CD4-positive, alpha-beta T cell treated with Interleukin-12 subunit alpha and Interleukin-12 subunit beta, for 1 hour (primary cell): Measurements from ENCODE around the gene CLASP1.
"Not testable (repeated sequence)": the region's sequence is repeated elsewhere in the genome, so short reads cannot be mapped to it uniquely, and the experiment has no call there.

Experiments used
- DNase-seq: peaks from one replicate; pipeline ENCODE4 v3.0.0-alpha.2; 2020

CLASP1 gene

DNA sequence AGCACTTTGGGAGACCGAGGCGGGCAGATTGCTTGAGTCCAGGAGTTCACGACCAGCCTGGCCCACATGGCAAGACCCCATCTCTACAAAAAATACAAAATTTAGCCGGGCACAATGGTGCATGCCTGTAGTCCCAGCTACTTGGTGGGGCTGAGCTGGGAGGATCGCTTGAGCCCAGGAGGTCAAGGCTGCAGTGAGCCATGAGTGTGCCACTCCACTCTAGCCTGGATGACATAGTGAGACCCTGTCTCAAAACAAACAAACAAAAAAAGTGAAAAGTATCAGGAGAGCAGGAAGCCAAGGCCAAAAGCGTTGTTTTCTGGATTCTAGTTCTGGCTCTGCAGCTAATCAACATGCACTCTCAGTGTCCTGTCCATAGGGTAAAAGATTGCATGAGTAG, 10.7 kb upstream of the CLASP1 start:
- DNase-seq, result no peak

DNA sequence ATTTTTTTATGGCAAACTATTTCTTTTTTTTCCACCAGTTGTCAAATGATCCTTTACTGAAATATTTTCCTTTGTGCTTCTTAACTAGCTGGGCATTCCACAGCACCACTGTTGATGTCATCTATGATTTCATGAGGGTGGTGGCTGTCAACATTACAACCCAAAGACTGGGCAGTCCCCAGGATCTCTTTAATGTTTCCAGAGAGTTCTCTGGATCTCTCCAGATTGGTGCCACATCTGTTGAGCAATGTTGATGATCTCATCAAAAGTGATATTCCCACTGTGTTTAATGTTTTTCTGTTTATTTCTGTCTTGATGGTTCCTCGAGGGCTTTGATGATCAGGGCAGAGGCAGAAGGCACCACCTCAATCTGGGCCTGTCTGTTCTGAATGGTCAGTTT, 9.1 kb upstream of the CLASP1 start:
- DNase-seq, result not testable (repeated sequence)

DNA sequence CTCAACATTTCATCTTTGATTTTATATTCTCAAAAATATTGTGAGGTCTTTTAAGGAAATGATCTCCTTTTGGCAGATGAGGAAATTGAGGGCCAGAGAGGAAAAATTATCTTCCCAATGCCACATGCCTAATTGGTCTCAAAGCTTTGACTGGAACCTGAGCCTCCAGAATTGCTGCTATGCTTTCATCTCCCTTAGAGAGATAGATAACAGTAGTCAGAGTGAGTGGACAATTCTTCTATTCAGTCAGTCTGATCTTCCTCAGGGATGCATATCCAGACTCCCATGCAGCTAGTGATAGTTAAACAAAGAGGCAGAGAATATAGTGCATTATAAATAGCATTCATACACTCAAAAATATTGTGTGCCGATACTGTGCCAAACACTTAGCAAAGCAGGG, 3.8 kb upstream of the CLASP1 start:
- DNase-seq, result no peak

DNA sequence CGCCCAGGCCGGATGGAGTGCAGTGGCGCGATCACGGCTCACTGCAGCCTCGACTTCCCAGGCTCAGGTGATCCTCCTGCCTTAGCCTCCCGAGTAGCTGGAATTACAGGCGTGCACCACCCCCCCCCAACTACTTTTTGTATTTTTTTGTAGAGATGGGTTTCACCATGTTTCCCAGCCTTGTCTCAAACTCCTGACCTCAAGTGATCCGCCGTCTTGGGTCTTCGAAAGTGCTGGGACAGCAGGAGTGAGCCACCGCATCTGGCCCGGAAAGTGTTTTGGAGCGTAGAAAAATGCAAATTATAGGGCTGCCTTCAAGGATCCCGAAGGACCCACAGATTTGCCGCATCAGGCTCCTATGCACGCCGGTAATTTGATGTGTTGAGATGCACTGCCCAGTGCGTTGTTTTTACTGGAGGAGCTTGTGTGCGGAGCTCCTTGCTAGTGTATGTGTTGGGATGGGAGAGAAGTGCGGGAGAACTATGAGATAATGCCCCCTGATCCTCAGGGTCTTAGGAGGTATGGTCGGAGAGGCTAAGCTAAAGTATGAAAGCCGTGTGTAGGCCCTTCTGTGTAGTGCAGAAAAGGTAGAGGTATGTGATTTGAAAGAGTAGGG, 1.2 kb upstream of the CLASP1 start:
- no peak for DNase-seq

DNA sequence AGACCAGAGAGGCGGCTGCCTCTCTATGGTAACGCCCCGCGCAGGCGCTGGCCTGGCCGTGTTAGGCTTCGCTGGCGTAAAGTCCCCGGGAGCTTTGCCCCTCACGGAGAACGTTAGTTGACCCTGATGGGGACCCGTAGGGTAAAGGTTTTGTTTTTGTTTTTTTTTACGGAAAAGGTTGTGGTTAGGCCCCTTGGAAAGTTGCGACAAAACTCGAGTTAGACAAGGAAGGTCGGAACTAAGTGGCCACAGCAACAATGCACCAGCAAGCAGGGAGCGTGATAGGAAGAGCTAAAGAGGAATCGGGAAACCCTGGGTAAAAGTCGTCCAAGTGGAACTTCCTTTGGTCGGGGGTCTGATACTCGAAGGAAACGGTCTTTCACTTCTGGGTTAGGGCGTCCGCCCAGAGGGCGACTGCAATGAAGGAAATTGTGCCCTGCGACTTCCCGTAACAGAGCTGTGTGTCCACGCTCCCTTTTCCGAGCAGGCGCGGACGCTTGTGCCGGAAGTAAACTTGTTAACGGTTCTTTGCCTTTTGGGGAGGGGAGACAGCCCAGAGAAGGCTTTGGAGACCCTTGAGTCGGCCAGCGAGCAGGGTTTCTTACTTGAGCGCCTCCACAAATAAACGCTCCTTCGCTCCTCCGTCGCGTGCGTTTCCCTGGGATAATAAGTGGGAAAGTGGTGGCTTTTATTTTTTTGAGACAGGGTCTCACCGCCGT, 493 bp upstream of the CLASP1 start:
- DNase-seq, result peak; percentile 97

DNA sequence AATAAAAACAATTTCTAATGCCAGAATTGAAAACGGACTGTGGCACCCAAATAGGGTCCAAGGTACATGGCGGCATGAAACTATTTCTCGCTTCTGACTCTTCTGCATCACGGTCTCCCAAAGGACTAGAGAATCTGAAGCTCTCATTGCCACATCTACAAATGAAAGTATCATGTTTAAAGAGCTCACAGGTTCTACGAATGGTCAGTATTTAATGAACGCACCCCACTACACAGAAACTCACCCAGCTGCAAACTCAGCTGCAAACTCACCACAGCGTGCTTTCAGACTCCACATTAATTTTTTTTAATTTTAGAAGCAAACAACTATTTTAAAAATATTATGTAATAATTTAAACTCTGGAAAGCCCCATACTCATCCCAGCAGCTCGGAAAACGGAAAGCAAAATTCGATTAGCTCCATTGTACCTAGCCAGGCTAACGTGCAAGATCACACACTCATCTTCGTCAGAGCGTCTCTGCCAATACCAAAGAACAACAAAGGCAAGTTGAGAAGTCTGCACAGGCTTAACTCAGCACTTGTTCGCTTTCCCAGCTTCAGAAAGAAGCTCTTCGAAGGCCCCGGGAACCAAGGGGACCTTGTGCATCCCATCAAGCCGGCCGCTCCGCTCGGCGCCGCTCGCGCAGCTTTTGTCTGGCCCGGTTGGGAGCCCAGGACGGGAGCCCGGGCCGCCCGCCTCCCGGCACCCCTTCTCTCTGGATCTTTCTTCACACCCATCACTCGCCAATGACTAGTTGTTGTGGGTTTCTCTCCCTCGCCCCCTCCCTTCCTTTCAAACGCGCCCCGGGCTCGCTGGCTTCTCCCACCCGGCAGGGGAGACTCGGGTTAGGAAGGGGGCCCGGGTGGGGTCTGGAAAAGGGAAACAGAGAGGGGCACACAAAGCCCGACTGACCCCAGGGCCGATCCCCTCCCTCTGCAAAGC, 785 bp downstream of the CLASP1 start:
- DNase-seq, result peak; percentile 56

DNA sequence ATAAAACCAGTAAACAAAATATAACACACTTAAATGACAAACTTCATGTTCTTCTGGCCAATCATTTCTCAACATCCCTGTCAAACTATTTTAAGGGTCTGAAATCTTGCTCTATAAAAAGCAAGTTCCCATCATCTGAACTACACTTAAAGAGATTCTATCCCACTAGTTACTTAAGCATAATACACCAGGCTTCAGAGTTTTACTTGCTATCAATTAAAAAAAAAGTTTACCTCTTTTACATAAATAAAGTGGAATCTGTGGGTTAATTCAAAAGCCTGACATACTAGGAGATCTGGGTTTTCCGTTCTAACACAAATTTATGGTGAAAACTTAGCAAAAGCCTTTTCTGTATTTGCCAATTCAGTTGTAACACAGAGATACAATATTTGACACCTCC, 1.9 kb downstream of the CLASP1 start:
- no peak for DNase-seq

DNA sequence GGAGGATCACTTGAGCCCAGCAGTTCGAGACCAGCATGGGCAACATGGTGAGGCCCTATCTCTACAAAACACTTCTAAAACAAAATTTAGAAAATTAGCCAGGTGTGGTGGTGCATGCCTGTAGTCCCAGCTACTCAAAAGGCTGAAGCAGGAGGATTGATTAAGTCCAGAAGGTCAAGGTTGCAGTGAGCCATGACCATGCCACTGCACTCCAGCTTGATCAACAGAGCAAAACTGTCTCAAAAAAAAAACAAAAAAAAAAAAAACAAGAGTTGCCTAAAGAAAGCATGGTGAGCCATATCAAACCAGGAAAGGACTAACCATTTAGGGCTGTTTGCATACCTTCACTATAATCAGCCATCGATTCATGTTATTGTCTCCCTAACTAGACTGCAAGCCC, 4.5 kb downstream of the CLASP1 start:
- DNase-seq, result no peak

DNA sequence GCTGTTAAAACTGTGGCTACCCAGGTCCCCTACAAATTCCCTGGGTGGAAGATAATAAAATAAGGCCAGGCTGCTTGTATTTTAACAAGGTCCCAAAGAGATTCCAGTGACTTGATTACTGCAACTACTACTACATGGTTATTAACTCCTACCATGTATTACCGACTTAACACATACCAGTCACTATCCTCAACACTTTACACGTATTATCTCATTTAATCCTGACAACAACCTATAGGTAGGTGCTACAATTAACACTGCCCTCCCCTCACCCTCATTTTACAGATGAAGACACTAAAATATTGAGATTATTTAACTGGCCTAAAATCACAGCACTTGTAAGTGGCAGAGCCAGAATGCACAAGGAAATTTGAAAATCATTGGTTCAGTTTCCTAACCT, 5.4 kb downstream of the CLASP1 start:
- DNase-seq, result no peak

DNA sequence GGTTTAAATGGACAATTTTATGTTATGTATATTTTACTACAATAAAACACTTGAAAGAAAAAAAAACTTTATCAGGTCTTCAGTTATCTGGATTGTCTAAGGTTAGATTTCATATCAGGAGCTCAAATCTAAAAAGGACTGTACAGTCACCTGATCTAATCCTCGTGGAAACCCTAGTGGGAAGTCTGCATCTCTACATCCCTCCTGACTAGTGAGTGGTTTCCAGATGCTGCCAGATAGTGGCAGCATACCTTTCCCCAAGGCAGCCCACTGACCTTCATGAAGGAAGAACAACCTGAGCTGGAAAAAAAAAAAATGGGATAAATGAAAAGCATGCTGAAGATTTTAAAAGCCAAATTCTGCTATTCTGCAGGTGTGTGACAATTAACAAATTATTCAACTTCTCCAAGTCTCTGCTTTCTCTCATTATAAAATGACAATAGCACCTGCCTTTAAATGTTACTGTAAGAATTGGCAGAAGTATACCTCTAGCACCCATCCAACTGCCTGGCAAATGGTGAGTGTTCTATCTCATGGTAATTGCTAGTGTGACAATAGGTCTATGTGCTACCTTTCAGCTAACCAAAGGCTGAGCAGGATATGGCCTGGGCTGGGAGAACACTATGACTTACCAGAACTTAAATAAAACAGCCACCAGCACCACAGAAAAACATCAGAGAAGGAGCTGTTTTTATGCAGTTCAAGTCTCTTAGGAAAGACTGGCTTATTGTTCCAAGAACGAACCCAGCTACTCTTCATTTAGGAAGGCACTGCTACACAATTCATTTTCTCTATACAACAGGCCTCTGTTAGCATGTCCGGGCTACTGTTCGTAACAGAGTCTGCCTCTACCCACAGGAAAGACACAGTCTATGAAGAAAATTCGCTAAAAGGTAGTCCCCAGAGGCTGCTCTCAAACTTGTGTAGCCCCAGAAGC, 8.6 kb downstream of the CLASP1 start:
- DNase-seq, result no peak

DNA sequence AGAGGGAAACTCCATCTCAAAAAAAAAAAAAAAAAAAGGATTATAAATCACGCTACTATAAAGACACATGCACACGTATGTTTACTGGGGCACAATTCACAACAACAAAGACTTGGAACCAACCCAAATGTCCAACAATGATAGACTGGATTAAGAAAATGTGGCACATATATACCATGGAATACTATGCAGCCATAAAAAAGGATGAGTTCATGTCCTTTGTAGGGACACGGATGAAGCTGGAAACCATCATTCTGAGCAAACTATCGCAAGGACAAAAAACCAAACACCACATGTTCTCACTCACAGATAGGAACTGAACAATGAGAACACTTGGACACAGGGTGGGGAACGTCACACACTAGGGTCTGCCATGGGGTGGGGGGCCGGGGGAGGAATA, 9.4 kb downstream of the CLASP1 start:
- not testable (repeated sequence) for DNase-seq

DNA sequence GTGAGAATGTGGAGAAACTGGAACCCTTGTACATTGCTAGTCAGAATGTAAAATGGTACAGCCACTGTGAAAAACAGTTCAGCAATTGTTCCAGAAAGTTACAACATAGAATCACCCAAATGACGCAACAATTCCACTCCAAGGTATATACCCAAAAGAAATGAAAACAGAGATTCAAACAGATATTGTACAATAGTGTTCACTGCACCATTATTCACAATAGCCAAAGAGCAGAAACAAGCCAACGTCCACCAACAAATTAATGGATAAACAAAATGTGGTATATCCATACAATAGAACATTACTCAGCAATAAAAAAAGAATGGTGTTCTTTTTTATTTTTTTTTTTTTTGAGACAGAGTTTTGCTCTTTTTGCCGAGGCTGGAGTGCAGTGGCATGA, 10.9 kb downstream of the CLASP1 start:
- no peak for DNase-seq

DNA sequence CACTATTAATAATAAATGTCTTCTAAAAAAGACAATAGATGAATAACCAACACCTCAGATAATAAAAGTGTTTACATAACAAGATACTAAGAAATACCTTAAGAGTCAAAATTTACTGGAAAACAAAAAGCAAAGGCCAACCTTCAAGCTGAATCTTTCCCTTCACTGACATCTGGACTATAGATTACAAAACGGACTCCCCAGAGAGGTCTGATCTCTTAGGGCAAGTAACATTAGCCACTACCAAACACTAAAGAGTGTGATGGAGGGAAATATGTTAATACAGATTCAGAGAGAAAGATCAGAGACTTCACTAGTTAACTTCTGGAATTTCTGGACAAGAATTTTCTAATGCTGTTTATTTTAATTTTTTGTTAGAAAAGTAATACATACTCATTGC, 13.9 kb downstream of the CLASP1 start:
- DNase-seq, result no peak

DNA sequence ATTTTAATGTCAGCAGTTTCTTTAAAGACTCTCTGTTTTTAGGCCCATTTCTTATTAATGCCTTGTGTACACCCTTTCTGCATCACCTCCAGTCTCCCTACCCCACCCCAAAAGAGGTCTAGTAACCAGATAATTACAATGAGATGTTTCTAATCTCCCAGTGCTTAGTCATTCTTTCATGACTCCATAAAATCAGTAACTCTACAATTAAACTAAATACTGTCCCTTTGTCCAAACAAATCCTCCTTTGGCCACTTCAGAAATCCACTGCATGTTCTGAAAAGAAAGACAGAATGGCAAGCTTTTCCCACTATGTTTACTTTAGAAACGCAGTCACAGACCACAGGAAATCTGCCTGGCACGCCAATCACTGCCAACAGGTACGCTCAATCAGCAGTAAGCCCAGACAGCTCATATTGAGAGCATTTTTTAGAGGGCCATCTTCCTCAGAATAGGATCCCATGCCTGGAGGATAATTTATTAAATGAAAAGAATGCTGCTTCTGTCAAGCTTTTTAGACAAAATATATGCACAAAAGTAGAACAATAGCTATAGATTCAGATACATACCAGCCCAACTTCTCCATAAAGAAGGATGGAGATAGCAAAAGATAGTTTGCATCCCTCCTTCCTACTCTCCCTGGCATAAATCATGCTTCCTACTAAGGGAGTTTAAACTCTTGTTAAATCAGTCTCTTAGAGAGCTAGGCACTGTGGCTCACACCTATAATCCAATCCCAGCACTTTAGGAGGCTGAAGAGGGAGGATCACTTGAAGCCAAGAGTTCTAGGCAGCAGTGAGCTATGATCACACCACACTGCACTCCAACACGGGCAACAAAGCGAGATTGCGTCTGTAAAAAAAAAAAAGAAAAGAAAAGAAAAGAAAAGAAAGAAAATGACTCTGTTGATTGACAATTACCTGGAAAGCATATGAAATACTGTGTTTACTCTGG, 14.6 kb downstream of the CLASP1 start:
- DNase-seq, result no peak

DNA sequence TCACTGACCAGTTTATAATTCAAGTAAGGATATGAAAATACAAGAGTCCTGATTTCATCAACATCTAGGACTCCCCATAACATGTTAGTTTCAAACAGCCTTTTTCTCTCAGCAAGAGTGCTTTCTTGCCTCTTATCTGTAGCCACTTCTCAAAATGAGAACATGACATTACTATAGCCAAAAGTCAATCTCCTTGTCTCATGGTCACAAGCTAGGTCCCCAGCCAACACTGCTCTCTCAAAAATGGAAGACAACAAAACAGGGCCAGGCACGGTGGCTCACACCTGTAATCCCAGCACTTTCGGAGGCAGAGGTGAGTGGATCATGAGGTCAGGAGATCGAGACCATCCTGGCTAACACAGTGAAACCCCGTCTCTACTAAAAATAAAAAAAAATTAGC, 15.8 kb downstream of the CLASP1 start:
- no peak for DNase-seq

DNA sequence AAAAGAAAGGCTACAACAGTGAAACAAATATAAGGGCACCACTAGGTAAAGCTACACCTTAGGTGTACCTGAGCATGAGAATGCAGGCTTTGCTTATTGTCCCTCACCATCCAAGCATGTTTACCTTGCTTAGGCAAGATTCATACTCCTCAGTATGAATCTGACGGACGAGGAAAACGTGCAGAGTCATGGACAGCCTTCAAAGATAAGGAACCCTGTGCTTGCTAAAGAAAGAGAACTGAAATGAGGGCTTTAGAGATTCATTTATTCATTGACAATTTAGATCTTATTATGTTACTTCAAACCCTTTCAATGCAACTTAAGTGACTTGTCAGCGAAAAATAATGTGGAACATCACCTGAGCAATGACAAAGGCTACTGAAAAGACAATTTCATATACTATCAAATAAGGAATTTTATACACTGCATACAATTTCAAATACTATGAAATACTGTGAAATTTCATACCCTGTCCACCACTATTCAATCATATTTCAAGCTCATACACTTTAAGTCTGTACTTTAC, 21.7 kb downstream of the CLASP1 start:
- no peak for DNase-seq

DNA sequence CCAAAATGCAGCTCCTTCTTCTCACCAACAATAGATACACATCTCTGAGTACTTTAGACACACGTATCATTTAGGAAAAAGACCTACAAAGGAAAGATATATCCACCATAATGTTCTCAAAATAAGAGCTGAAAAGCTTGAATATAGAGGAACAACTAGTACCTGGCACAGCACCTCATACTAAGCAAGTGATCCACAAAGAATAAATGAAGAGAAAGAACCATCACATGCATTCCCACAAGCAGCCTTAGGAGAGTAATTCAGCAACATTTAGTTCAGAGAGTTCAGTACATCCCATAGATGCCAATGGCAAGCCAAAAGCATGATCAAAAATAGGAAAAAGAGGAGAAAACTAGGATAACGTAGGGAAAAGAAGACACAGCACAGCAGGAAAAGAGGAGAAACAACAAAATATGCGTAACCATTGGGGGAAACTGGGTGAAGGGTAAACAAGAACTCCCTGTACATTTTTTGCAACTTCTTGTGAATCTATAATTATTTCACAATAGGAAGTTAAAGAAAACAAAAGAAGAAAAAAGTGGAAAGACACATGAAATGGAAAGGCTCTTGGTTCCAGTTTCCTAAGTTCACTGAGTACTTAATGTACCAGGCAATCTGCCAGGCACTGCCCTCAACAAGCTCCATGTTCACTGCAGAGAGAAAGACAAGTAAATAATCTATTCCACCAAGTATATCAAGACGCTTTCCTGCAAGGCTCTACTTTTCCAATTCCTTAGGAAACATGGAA, 22.3 kb downstream of the CLASP1 start:
- no peak for DNase-seq

DNA sequence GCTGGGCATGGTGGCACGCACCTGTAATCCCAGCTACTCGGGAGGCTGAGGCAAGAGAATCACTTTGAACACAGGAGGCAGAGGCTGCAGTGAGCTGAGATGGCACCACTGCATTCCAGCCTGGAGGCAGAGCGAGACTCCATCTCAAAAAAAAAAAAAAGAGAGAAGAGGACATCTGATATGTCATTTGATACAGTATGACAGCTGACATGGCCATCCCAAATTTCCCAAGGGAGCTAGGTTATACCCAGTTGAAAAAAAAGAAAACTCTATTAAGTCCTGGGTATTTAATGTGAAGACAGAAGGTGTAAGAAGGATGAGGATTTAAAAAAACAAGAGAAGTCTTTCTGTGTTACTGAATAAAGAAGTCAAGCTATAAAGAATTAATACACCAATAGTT, 23.3 kb downstream of the CLASP1 start:
- no peak for DNase-seq

DNA sequence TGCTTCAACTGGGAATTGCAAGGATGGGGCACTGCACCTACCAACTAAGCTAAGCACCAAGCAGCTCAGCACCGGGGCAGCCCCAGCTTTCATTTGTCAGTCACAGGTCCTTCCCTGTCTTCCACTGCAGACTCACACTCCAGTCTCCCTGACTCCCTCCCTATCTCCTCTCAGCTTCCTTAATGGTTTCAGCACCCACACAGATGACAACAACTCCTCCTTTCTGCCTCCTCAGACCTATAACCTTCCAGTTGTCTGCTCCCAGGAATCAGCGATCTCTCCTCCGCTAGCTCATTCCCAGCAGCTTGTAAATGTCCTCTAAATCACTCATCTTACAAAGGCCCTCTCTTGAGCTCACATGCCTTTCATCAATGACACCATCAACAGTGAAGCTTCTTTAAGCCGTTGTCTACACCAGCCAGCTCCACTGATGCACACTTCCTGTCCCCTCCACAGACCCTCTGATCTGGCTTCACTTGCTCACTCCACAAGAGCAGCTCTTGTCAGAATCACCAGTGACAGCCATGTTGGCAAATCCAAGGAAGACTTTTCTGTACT, 32.1 kb downstream of the CLASP1 start:
- DNase-seq, result no peak

DNA sequence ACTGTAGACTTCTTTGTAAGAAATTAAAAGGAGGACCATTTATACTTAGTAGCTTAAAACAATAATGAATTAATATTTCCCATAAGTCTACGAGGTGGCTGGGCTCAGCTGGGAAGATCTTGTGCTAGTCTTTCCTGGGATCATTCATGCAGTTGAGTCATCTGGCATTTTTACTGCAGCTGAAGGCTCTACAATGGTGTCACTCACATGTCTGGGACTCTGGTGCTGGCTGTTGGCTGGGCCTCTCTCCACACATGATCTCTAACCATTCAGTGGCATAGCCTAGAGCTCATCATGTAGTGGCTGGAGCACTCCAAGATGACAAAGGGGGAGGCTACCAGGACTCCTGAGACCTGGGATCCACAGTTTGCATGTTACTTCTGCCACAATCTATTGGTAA, 35.5 kb downstream of the CLASP1 start:
- no peak for DNase-seq
